Glutamatergic neuron (in vitro differentiated cells): ENCODE results near the gene KCNA2. TPM values are rescaled to one million over a fixed set of nuclear protein-coding genes. Genes with fewer than 3 reads are reported as not detected.
A peak's percentile ranks its signal among the peaks of the same experiment; 100 is the strongest.

Experiments used
- DNase-seq: peaks from one replicate; pipeline ENCODE4 v3.0.0; 2022
- H3K27ac Mint-ChIP-seq: one replicate; pipeline ENCODE4 v1.8.0; 2020; ENCODE audit warnings: mild to moderate bottlenecking, mixed read lengths, inconsistent platforms; ENCODE audit not compliant: unreplicated experiment
- H3K27me3 Mint-ChIP-seq: one replicate; pipeline ENCODE4 v1.8.0; 2020; ENCODE audit warnings: mild to moderate bottlenecking, moderate library complexity, mixed read lengths, inconsistent platforms; ENCODE audit not compliant: unreplicated experiment
- H3K36me3 Mint-ChIP-seq: one replicate; pipeline ENCODE4 v1.8.0; 2020; ENCODE audit warnings: mild to moderate bottlenecking, mixed read lengths, inconsistent platforms; ENCODE audit not compliant: unreplicated experiment
- H3K4me1 Mint-ChIP-seq: one replicate; pipeline ENCODE4 v1.8.0; 2020; ENCODE audit warnings: mild to moderate bottlenecking, low read depth, mixed read lengths, inconsistent platforms; ENCODE audit not compliant: unreplicated experiment
- H3K4me3 Mint-ChIP-seq: one replicate; pipeline ENCODE4 v1.8.0; 2020; ENCODE audit warnings: mild to moderate bottlenecking, mixed read lengths, inconsistent platforms; ENCODE audit not compliant: unreplicated experiment
- H3K9me3 Mint-ChIP-seq: one replicate; pipeline ENCODE4 v1.8.0; 2020; ENCODE audit warnings: mild to moderate bottlenecking, moderate library complexity, mixed read lengths, inconsistent platforms; ENCODE audit not compliant: unreplicated experiment
- total RNA-seq: library from RNA; stranded (reverse); fragmentation: NEBNext Ultra II Directional; extraction: Animal tissue kit (Norgen Biotek cat#: 25700); gene quantifications from one replicate; pipeline ENCODE4 v1.2.1, GENCODE V29; 2021; ENCODE audit not compliant: unreplicated experiment
- TF ChIP-seq, protein P1 (sequence below): fragments of 200-600 bp; sonication (generic); IDR thresholded peaks from one replicate; pipeline ENCODE4 v1.5.0; 2021; ENCODE audit not compliant: partially characterized antibody, unreplicated experiment

Gene KCNA2
- total RNA-seq, 1 donor from 2014 or later, result 19.7 TPM

DNA sequence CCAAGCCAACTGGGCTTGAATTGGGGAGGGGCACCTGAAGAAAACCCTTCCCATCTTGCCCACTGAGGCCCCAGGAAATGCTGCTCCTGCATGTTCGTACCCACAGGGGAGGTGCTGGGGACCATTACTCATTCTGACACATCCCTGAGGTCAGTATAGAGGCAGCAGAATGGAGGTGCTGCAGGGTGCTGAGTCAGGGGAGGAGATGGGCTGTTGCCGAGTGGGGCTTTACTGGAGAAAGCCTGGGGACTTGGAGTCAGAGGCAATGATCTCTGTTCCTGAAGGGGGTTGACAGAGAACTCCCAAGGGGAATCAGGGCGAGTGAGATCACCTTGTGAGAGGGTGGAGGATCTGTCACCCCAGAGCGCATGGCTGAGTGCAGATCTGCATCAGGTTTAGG is 47.0 kb downstream of the KCNA2 start:
- no peak overlapping the region for H3K27ac Mint-ChIP-seq
- no peak overlapping the region for H3K4me3 Mint-ChIP-seq
- H3K4me1 Mint-ChIP-seq, result no peaks in the 10 kb centered on the region
- no peak for DNase-seq
- peaks cover 3% of the 10 kb centered on the region for H3K27me3 Mint-ChIP-seq
- H3K36me3 Mint-ChIP-seq, result peaks cover 5% of the 10 kb centered on the region
- TF ChIP-seq, protein P1, sequence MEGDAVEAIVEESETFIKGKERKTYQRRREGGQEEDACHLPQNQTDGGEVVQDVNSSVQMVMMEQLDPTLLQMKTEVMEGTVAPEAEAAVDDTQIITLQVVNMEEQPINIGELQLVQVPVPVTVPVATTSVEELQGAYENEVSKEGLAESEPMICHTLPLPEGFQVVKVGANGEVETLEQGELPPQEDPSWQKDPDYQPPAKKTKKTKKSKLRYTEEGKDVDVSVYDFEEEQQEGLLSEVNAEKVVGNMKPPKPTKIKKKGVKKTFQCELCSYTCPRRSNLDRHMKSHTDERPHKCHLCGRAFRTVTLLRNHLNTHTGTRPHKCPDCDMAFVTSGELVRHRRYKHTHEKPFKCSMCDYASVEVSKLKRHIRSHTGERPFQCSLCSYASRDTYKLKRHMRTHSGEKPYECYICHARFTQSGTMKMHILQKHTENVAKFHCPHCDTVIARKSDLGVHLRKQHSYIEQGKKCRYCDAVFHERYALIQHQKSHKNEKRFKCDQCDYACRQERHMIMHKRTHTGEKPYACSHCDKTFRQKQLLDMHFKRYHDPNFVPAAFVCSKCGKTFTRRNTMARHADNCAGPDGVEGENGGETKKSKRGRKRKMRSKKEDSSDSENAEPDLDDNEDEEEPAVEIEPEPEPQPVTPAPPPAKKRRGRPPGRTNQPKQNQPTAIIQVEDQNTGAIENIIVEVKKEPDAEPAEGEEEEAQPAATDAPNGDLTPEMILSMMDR, result no peak
- no peaks in the 10 kb centered on the region for H3K9me3 Mint-ChIP-seq

DNA sequence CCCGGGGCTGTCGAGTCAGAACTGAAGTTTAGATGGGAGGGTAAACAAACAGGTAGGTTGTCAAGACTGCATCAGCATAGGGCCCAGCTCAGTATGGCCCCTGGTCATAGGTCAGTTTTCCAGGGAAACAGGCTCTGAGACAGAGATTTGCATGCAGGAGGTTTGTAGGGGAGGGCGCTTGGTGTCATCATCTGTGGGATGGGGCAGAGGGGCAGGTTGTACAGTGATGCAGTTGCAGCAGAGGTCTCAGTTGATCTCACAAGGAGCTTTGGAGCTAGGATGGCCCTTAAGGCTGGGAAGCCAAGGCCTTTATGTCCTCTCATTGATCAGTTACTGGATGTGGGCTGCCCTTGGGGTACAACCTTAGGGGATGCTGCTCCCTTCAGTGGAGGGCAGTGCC is 48.7 kb downstream of the KCNA2 start:
- Mint-ChIP-seq H3K4me3 (no peak overlapping the region), H3K36me3 (peaks cover 9% of the 10 kb centered on the region), H3K27me3 (peaks cover 7% of the 10 kb centered on the region), H3K4me1 (no peaks in the 10 kb centered on the region), H3K9me3 (peaks cover 1% of the 10 kb centered on the region), H3K27ac (no peak overlapping the region)
- TF ChIP-seq, protein P1, result no peak
- no peak for DNase-seq

DNA sequence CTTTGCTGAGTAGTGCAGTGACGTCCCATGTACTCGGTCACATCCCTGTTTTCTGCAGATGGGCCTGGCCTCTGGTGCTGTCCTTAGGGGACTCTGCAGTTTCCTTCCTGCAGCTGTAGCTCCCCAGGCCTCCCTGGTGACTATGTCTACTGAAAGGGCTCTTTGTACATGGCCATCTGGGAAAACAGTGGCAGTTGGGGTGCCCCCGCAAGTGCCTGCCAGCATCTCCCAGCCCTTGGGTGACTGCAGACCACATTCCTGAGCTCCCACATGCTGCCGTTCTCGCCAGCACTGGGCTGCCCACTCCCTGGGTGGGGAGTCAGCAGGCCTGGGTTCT is 49.7 kb downstream of the KCNA2 start:
- Mint-ChIP-seq H3K9me3 (peaks cover 1% of the 10 kb centered on the region), H3K4me3 (no peak overlapping the region), H3K4me1 (no peaks in the 10 kb centered on the region), H3K36me3 (peaks cover 9% of the 10 kb centered on the region), H3K27me3 (peaks cover 7% of the 10 kb centered on the region), H3K27ac (no peak overlapping the region)
- TF ChIP-seq, protein P1, result no peak
- DNase-seq, result no peak

DNA sequence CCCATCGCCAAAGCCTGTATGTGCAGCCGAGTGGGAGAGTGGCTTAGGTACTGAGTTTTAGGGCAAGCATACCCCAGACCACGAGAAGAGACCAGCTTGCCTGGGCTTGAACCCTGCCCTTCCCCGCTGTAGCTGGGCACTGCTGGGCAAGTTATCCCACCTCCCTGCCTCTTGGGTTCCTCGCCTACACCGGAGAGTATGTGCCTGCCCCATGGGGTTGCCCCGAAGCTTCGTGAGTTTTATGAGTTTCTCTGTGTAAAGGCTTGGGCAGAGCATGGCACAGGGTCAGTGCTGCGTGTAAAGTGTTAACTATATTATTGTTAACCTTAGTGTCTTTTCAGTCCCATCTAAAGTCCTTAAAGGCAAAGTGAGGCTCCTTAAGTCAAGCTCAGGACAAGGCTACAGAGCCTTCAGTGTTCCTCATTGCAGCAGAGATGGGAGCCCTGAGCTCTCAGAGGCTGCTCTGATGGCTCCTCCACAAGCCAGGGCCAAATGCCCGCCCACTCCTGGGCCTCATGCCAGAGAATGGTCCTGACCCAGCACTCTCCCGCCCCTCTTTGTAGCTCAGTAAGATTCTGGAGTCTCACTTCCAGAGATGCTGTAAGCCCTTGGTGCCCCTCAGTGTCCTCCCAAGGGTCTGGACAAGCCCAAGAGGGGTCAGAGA is 50.2 kb downstream of the KCNA2 start:
- Mint-ChIP-seq H3K27me3 (peaks cover 7% of the 10 kb centered on the region), H3K4me3 (no peak overlapping the region), H3K4me1 (no peaks in the 10 kb centered on the region), H3K9me3 (peaks cover 1% of the 10 kb centered on the region), H3K36me3 (peaks cover 9% of the 10 kb centered on the region), H3K27ac (no peak overlapping the region)
- TF ChIP-seq, protein P1, result no peak
- no peak for DNase-seq

DNA sequence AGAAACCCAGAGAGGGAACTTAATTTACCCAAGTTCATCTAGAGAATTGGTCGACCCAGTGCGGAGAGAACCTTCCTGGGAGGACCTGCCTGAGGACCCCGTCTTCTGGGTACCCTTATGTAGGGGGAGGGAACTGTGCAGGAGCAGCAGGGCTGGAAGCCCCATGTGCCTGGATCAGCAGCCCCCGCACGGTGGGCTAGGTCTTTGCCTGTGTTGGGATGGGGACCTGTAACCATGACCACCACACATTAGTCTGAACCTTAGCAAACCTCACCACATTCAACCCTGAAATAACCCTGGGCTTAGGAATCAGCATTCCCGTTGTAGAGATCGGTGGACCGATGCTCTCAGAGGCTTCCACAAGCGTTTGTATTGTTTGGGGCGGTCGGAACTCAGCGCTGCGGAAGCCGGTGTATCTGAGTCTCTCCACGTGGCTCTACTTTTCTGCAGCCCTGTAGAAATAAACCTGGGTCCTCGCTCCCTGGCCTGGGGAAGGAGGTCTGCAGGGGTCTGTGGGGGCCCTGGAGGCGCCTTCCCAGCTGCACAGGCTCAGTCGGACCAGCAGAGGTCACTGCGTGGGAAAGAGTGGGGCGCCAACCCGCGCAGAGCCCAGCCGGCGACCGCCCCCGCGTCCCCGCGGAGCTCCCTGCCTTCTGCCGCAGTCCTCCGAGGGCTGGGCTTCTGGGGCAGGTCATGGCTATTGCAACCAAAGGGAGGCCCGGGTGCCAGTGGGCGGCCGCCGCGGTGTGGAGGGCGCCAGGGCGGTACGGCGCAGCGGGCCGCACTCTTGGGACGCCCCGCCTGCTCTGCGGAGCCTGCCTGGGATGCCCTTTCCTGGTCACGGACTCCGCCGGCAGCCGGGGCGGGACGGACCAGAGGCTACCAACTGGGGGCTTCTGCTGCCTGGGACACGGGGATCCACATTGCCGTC is 51.0 kb downstream of the KCNA2 start:
- no peak overlapping the region for H3K27ac Mint-ChIP-seq
- peaks cover 9% of the 10 kb centered on the region for H3K36me3 Mint-ChIP-seq
- no peaks in the 10 kb centered on the region for H3K4me1 Mint-ChIP-seq
- DNase-seq, result peak; percentile 80
- peaks cover 1% of the 10 kb centered on the region for H3K9me3 Mint-ChIP-seq
- TF ChIP-seq, protein P1, result peak; percentile 76
- H3K4me3 Mint-ChIP-seq, result peak overlapping the region; percentile 58
- peaks cover 7% of the 10 kb centered on the region for H3K27me3 Mint-ChIP-seq
